HepG2 (cell line): ENCODE data around the gene OPA3. TPM values are rescaled to one million over a fixed set of nuclear protein-coding genes. Genes with fewer than 3 reads are reported as not detected.

Experiments
- ATAC-seq: fragments of 200-7000 bp; cut with Tn5 transposase; 3 replicates; pipeline ENCODE4 v1.9.1; 2020; ENCODE audit warnings: mild to moderate bottlenecking, moderate library complexity
- BruUV-seq: library from RNA; stranded (reverse); fragments of 400-500 nt; replicated peaks from 2 replicates; lab custom pipeline; 2021; lab: Mats Ljungman, UMichigan
- CTCF ChIA-PET: fragments of 300-600 bp; formaldehyde crosslinking; extraction: SDS; loops from one replicate; lab custom pipeline; 2021; ENCODE audit warnings: low total read pairs, inconsistent platforms, low intra/inter-chr PET ratio; lab: Yijun Ruan, JAX
- POLR2A ChIA-PET: fragments of 350-600 bp; sonication (Branson Sonifier 250); formaldehyde crosslinking; loops from one replicate; lab custom pipeline; 2020; ENCODE audit warnings: antibody characterized with exemption, inconsistent platforms; lab: Yijun Ruan, JAX
- DNase-seq: peaks from one replicate; pipeline ENCODE4 v3.0.0-alpha.2; 2015; ENCODE audit warnings: low spot score
- FAIRE-seq: peaks from 3 replicates; lab custom pipeline; 2011; peaks lifted over from hg19 to GRCh38; lab: Jason Lieb, UNC
- H2AFZ ChIP-seq: one replicate; pipeline ENCODE4 v1.6.1; 2011; ENCODE audit warnings: low read length, inconsistent platforms
- H3K27ac ChIP-seq: fragments of 300-600 bp; 3 replicates; pipeline ENCODE4 v1.8.0; 2011; ENCODE audit warnings: mixed run types, mild to moderate bottlenecking, mixed read lengths, low read length, inconsistent platforms; ENCODE audit not compliant: insufficient read depth; ENCODE audit errors: extremely low read length
- H3K27me3 ChIP-seq, 2 experiments: fragments of 200-600 bp in 1 of 2; 2 replicates in 1 of 2; 3 replicates in 1 of 2; pipeline versions ENCODE4 v1.6.0 to v1.8.0; 2011; ENCODE audit warnings: low read length in 2 of 2, mild to moderate bottlenecking in 2 of 2, moderate library complexity in 2 of 2, inconsistent platforms in 1 of 2; ENCODE audit not compliant: insufficient read depth in 2 of 2, control insufficient read depth in 1 of 2
- H3K36me3 ChIP-seq, 2 experiments: fragments of 200-600 bp in 1 of 2; replicated peaks in 1 of 2; 2 replicates in 1 of 2; 3 replicates in 1 of 2; pipeline versions ENCODE4 v1.5.1 to v1.8.0; 2011; ENCODE audit warnings: low read length in 2 of 2, inconsistent platforms in 1 of 2; ENCODE audit not compliant: insufficient read depth in 2 of 2, control insufficient read depth in 1 of 2
- H3K4me1 ChIP-seq: 2 replicates; pipeline ENCODE4 v1.5.1; 2012; ENCODE audit warnings: low read length, inconsistent platforms; ENCODE audit not compliant: insufficient read depth
- H3K4me2 ChIP-seq: 2 replicates; pipeline ENCODE4 v1.6.0; 2011; ENCODE audit warnings: low read depth, low read length, inconsistent platforms
- H3K4me3 ChIP-seq, 3 experiments: fragments of 200-600 bp in 1 of 3; sonication (generic), shearing (Covaris generic) in 1 of 3; replicated peaks in 1 of 3; 2 replicates each; pipeline ENCODE4 v1.5.1; 2011 to 2016; ENCODE audit warnings: low read length in 3 of 3, inconsistent platforms in 2 of 3, low read depth in 2 of 3, mild to moderate bottlenecking in 2 of 3, control low read depth in 1 of 3, mixed read lengths in 1 of 3; ENCODE audit not compliant: insufficient read depth in 1 of 3
- H3K79me2 ChIP-seq: one replicate; pipeline ENCODE4 v1.6.1; 2011; ENCODE audit warnings: low read length, inconsistent platforms; ENCODE audit not compliant: insufficient read depth
- H3K9ac ChIP-seq: 2 replicates; pipeline ENCODE4 v1.6.0; 2011; ENCODE audit warnings: mild to moderate bottlenecking, low read depth, low read length, inconsistent platforms; ENCODE audit not compliant: insufficient read depth
- H3K9me3 ChIP-seq: 2 replicates; pipeline ENCODE4 v1.5.1; 2012; ENCODE audit warnings: mild to moderate bottlenecking, low read length
- H4K20me1 ChIP-seq: 2 replicates; pipeline ENCODE4 v1.6.0; 2011; ENCODE audit warnings: inconsistent platforms, mild to moderate bottlenecking, low read length, moderate library complexity; ENCODE audit not compliant: insufficient read depth
- AGO2 ChIP-seq: fragments of 200-400 bp; formaldehyde crosslinking; optimal IDR thresholded peaks from 2 replicates; pipeline ENCODE3; 2017; ENCODE audit warnings: mild to moderate bottlenecking, low read depth, low read length, moderate library complexity
- AKAP8 ChIP-seq: sonication (generic); formaldehyde crosslinking; IDR thresholded peaks from 2 replicates; pipeline ENCODE4 v1.5.1; 2020; ENCODE audit warnings: mild to moderate bottlenecking, missing genetic modification reagents
- CCDC6 ChIP-seq: sonication (generic); formaldehyde crosslinking; IDR thresholded peaks from 2 replicates; pipeline ENCODE4 v1.8.1; 2022; ENCODE audit warnings: mild to moderate bottlenecking, missing genetic modification reagents, moderate library complexity
- CEBPG ChIP-seq: IDR thresholded peaks from 2 replicates; pipeline ENCODE4 v1.6.1; 2016
- DMTF1 ChIP-seq: sonication (generic); formaldehyde crosslinking; IDR thresholded peaks from 2 replicates; pipeline ENCODE4 v1.4.0; 2020; ENCODE audit warnings: mild to moderate bottlenecking, missing genetic modification reagents
- FOXA1 ChIP-seq, 2 experiments: fragments of 450-650 bp in 1 of 2; sonication (generic) in 1 of 2; formaldehyde crosslinking in 1 of 2; IDR thresholded peaks; 2 replicates each; pipeline versions ENCODE4 v1.4.0 to v1.6.1; 2016 to 2020; ENCODE audit warnings: missing genetic modification reagents in 1 of 2
- PHB2 ChIP-seq: fragments of 450-650 bp; IDR thresholded peaks from 2 replicates; pipeline ENCODE4 v1.6.1; 2018; ENCODE audit not compliant: partially characterized antibody
- SP5 ChIP-seq: IDR thresholded peaks from 2 replicates; pipeline ENCODE4 v1.6.1; 2016; ENCODE audit warnings: low read depth, borderline replicate concordance
- UBTF ChIP-seq: sonication (generic); formaldehyde crosslinking; IDR thresholded peaks from 2 replicates; pipeline ENCODE4 v1.4.0; 2020; ENCODE audit warnings: mild to moderate bottlenecking, missing genetic modification reagents
- ZBTB37 ChIP-seq: sonication (generic); formaldehyde crosslinking; IDR thresholded peaks from 2 replicates; pipeline ENCODE4 v1.4.0; 2020; ENCODE audit warnings: mild to moderate bottlenecking, missing genetic modification reagents
- ZBTB8A ChIP-seq: sonication (generic); formaldehyde crosslinking; IDR thresholded peaks from 2 replicates; pipeline ENCODE4 v1.4.0; 2020; ENCODE audit warnings: mild to moderate bottlenecking, low read depth, missing genetic modification reagents, borderline replicate concordance
- ZNF280D ChIP-seq: sonication (generic); formaldehyde crosslinking; IDR thresholded peaks from 2 replicates; pipeline ENCODE4 v1.5.1; 2020; ENCODE audit warnings: mild to moderate bottlenecking, missing genetic modification reagents
- ZNF567 ChIP-seq: sonication (generic); formaldehyde crosslinking; IDR thresholded peaks from 2 replicates; pipeline ENCODE4 v1.8.1; 2023; ENCODE audit warnings: mild to moderate bottlenecking, missing genetic modification reagents, borderline replicate concordance
- WGBS: methylation state at CpG from one replicate; pipeline ENCODE4 v1.1.6; 2017; ENCODE audit warnings: low lambda C conversion rate; 5-methylcytosine and 5-hydroxymethylcytosine counted together
- in situ Hi-C: cut with HindIII; loops from 2 replicates; pipeline ENCODE4 v1.10.0; 2017; ENCODE audit warnings: low pct_unique_long_range_greater_than_20kb; ENCODE audit not compliant: extremely low pct_ligation_motif_present
- intact Hi-C: fragments of 100-400 bp; cut with micrococcal nuclease; formaldehyde crosslinking; loops from one replicate; pipeline ENCODE4 v1.10.0; 2022; ENCODE audit not compliant: unreplicated experiment
- polyA plus RNA-seq, 8 experiments: library from polyadenylated mRNA; depleted of rRNA in 3 of 8; stranded (reverse) in 7 of 8; unstranded in 1 of 8; fragments of >200 nt; fragmentation: Illumina TruSeq in 4 of 8; extraction: Trizol in 4 of 8; gene quantifications; 2 replicates each; pipeline versions ENCODE4 v1.2.1 to v1.2.3, GENCODE V29; 2011 to 2016; ENCODE audit warnings: low read depth in 4 of 8, missing spikeins in 1 of 8, mixed read lengths in 1 of 8; ENCODE audit not compliant: insufficient read depth in 1 of 8
- total RNA-seq, 5 experiments: library from RNA; depleted of rRNA; stranded (reverse); fragments of >200 nt; fragmentation: Illumina TruSeq; extraction: Trizol; gene quantifications; 2 replicates each; pipeline ENCODE4 v1.2.3, GENCODE V29; 2016; ENCODE audit warnings: low read depth in 1 of 5

The OPA3 gene
- total and polyA plus RNA-seq, 2 of the 13 experiments (the other 11 are each of a cell fraction or from before 2014, with no cell fraction given): 8.3 to 17.7 TPM

GRCh38 chr19:45508861-45509691 is 75.5 kb downstream of the OPA3 start:
- ChIA-PET POLR2A (interaction anchor here (0.6 to 1.6 kb wide), 7 partner anchors 10 to 183 kb away, joined by 3 to 7 read pairs (median 3); partner anchors contain the start of genes EML2, QPCTL and SNRPD2), CTCF (interaction anchor here (1.2 kb wide), 1 partner anchor 23 kb away, joined by 4 read pairs; no protein-coding TSS in a partner anchor)
- peak overlapping the region; percentile 77 for H3K27ac ChIP-seq
- peak; percentile 63 for DNase-seq
- peaks cover 65% of the 10 kb centered on the region for H3K4me1 ChIP-seq
- H3K9me3 ChIP-seq: no peaks in the 10 kb centered on the region
- no peak for FAIRE-seq
- peak overlapping the region; percentile 92 to 100 (median 96) for H3K4me3 ChIP-seq
- H3K4me2 ChIP-seq: peak overlapping the region; percentile 99
- H3K9ac ChIP-seq: peak overlapping the region; percentile 94
- in situ Hi-C loops: no loop called here
- H3K79me2 ChIP-seq: peaks cover 55% of the 10 kb centered on the region
- peaks cover 4 to 6% of the 10 kb centered on the region in 2 experiments; a peak in 1 of 5 replicates for H3K36me3 ChIP-seq
- intact Hi-C loops: no loop called here
- no peak overlapping the region for H2AFZ ChIP-seq
- H3K27me3 ChIP-seq: no peaks in the 10 kb centered on the region; a peak in 1 of 5 replicates
- ATAC-seq: peak; percentile 49
- H4K20me1 ChIP-seq: 0 out of 2 replicates have a peak, but pooled peaks cover 5% of the 10 kb centered on the region
- no TSS peak for BruUV-seq
- 1% methylated on average over 20 of the region's 28 CpGs for WGBS
- TF ChIP-seq AKAP8 (0 out of 2 replicates have a peak, but pooled peaks have one; percentile 86), ZNF567 (no peak), ZBTB8A (CRISPR knock-in tag) (no peak), PHB2 (no peak), ZNF280D (no peak), CEBPG (CRISPR knock-in tag) (no peak), UBTF (CRISPR knock-in tag) (peak; percentile 44), ZBTB37 (CRISPR knock-in tag) (0 out of 2 replicates have a peak, but pooled peaks have one; percentile 9), AGO2 (peak; percentile 71), SP5 (CRISPR knock-in tag) (no peak), CCDC6 (no peak), DMTF1 (CRISPR knock-in tag) (no peak), FOXA1 (IDR thresholded peaks at IDR 0.05) (no peak), FOXA1 (CRISPR knock-in tag; IDR thresholded peaks at IDR 0.05) (no peak)
